HFF-Myc (cell line): ENCODE measurements around the gene BEST4.
A peak's percentile ranks its signal among the peaks of the same experiment; 100 is the strongest.
"Not testable (repeated sequence)": the region's sequence is repeated elsewhere in the genome, so short reads cannot be mapped to it uniquely, and the experiment has no call there.

ENCODE experiments used
- DNase-seq: peaks from one replicate; pipeline ENCODE4 v3.0.0-alpha.2; 2011; ENCODE audit warnings: low read depth; ENCODE audit errors: extremely low read depth
- H3K4me3 ChIP-seq: replicated peaks from 2 replicates; pipeline ENCODE4 v1.5.1; 2011; ENCODE audit warnings: low read depth, mild to moderate bottlenecking, control low read depth, low read length
- CTCF ChIP-seq: IDR thresholded peaks from 2 replicates; pipeline ENCODE4 v1.5.1; 2012; ENCODE audit warnings: mild to moderate bottlenecking, low read depth, low read length, control low read depth; ENCODE audit errors: missing control alignments

BEST4 gene

GRCh38 chr1:44817771-44818495, 30.0 kb upstream of the BEST4 start:
- no peak for TF ChIP-seq CTCF
- no peak for DNase-seq
- no peak overlapping the region for H3K4me3 ChIP-seq

GRCh38 chr1:44817307-44817706, 29.3 kb upstream of the BEST4 start:
- no peak for DNase-seq
- H3K4me3 ChIP-seq: no peak overlapping the region
- no peak for TF ChIP-seq CTCF

GRCh38 chr1:44815926-44816325, 28.0 kb upstream of the BEST4 start:
- H3K4me3 ChIP-seq, DNase-seq: not testable (repeated sequence)

GRCh38 chr1:44812822-44813543, 25.0 kb upstream of the BEST4 start:
- TF ChIP-seq CTCF: no peak
- DNase-seq: no peak
- peak overlapping the region; percentile 26 for H3K4me3 ChIP-seq

GRCh38 chr1:44811234-44811633, 23.3 kb upstream of the BEST4 start:
- TF ChIP-seq CTCF: no peak
- no peak overlapping the region for H3K4me3 ChIP-seq

GRCh38 chr1:44810762-44811105, 22.8 kb upstream of the BEST4 start:
- DNase-seq, H3K4me3 ChIP-seq: not testable (repeated sequence)

More at GRCh38 chr1:44811234-44811633, 23.3 kb upstream of the BEST4 start:
- DNase-seq: no peak

GRCh38 chr1:44810101-44810761, 22.3 kb upstream of the BEST4 start:
- no peak for DNase-seq
- peak overlapping the region; percentile 49; the same call in 1 of the 2 replicates for H3K4me3 ChIP-seq
- no peak for TF ChIP-seq CTCF
